Panc1 (cell line): ENCODE measurements around the gene PSMD3. TPM values are rescaled to one million over a fixed set of nuclear protein-coding genes. Genes with fewer than 3 reads are reported as not detected.

Experiments used
- ATAC-seq: fragments of 200-7000 bp; cut with Tn5 transposase; 2 replicates; pipeline ENCODE4 v1.9.1; 2020; ENCODE audit warnings: mild to moderate bottlenecking, moderate library complexity
- BruUV-seq: library from RNA; stranded (reverse); fragments of 400-500 nt; replicated peaks from 2 replicates; lab custom pipeline; 2021; lab: Mats Ljungman, UMichigan
- CTCF ChIA-PET: fragments of 300-600 bp; sonication (Branson Sonifier 250); formaldehyde crosslinking; loops from one replicate; lab custom pipeline; 2022; ENCODE audit warnings: antibody characterized with exemption; lab: Charles Lee
- POLR2A ChIA-PET: fragments of 300-600 bp; sonication (Branson Sonifier 250); formaldehyde crosslinking; loops from one replicate; lab custom pipeline; 2022; ENCODE audit warnings: antibody characterized with exemption; lab: Charles Lee
- DNase-seq: peaks from one replicate; pipeline ENCODE4 v3.0.0-alpha.2; 2010; ENCODE audit warnings: low read depth, low spot score
- H3K27ac ChIP-seq: 2 replicates; pipeline ENCODE4 v1.5.1; 2011; ENCODE audit warnings: mild to moderate bottlenecking, low read length, inconsistent platforms
- H3K27me3 ChIP-seq: fragments of 200-500 bp; sonication (Bioruptor generic); 2 replicates; pipeline ENCODE4 v1.6.0; 2014; ENCODE audit warnings: low read length, inconsistent platforms; ENCODE audit not compliant: control insufficient read depth, insufficient read depth
- H3K36me3 ChIP-seq: fragments of 200-500 bp; sonication (Bioruptor generic); 2 replicates; pipeline ENCODE4 v1.5.1; 2014; ENCODE audit warnings: inconsistent platforms, mild to moderate bottlenecking, low read length, moderate library complexity; ENCODE audit not compliant: control insufficient read depth, insufficient read depth
- H3K4me1 ChIP-seq: 2 replicates; pipeline ENCODE4 v1.5.1; 2011; ENCODE audit warnings: inconsistent platforms, mild to moderate bottlenecking, low read length, moderate library complexity; ENCODE audit not compliant: control insufficient read depth, insufficient read depth
- H3K4me3 ChIP-seq, 2 experiments: 2 replicates each; pipeline ENCODE4 v1.5.1; 2011 to 2012; ENCODE audit warnings: low read depth in 2 of 2, low read length in 2 of 2, mild to moderate bottlenecking in 2 of 2, inconsistent platforms in 1 of 2, moderate library complexity in 1 of 2
- H3K9me3 ChIP-seq: fragments of 200-500 bp; sonication (Bioruptor generic); 2 replicates; pipeline ENCODE4 v1.5.1; 2014; ENCODE audit warnings: low read depth, mild to moderate bottlenecking, inconsistent platforms, low read length, moderate library complexity; ENCODE audit not compliant: control insufficient read depth, insufficient read depth
- CTCF ChIP-seq: fragments of 450-650 bp; IDR thresholded peaks from 2 replicates; pipeline ENCODE4 v1.5.1; 2017; ENCODE audit warnings: mild to moderate bottlenecking
- POLR2AphosphoS5 ChIP-seq: IDR thresholded peaks from 2 replicates; pipeline ENCODE4 v1.6.1; 2012; ENCODE audit warnings: mild to moderate bottlenecking, low read depth, low read length, moderate library complexity
- REST ChIP-seq, 2 experiments: IDR thresholded peaks; 2 replicates each; pipeline ENCODE4 v1.6.1; 2011 to 2012; ENCODE audit warnings: low read depth in 2 of 2, control low read depth in 1 of 2, low read length in 1 of 2, mild to moderate bottlenecking in 1 of 2, moderate library complexity in 1 of 2; ENCODE audit not compliant: insufficient read depth in 1 of 2
- SIN3A ChIP-seq: IDR thresholded peaks from 2 replicates; pipeline ENCODE4 v1.6.1; 2012; ENCODE audit warnings: low read depth, mild to moderate bottlenecking, low read length, moderate library complexity, borderline replicate concordance; ENCODE audit not compliant: insufficient read depth
- TCF7L2 ChIP-seq: IDR thresholded peaks from 2 replicates; pipeline ENCODE4 v1.6.1; 2011; ENCODE audit warnings: mild to moderate bottlenecking, low read depth, low read length, inconsistent platforms
- in situ Hi-C: cut with HindIII; loops from 2 replicates; pipeline ENCODE4 v1.10.0; 2016; ENCODE audit warnings: low sequenced_read_pairs, low pct_unique_long_range_greater_than_20kb
- intact Hi-C: fragments of 100-400 bp; cut with micrococcal nuclease; formaldehyde crosslinking; loops from one replicate; pipeline ENCODE4 v1.10.0; 2022; ENCODE audit not compliant: unreplicated experiment
- total RNA-seq: library from RNA; stranded (reverse); gene quantifications from one replicate; pipeline ENCODE4 v1.2.1, GENCODE V29; 2021; ENCODE audit not compliant: unreplicated experiment

The PSMD3 gene
- total RNA-seq, 1 experiment from 2014 or later = 175 TPM

- ATAC-seq (no peak), DNase-seq (no peak)
- no peaks in the 10 kb centered on the region for H3K36me3 ChIP-seq
- TF ChIP-seq POLR2AphosphoS5 (no peak), REST (IDR thresholded peaks at IDR 0.05; ENCODE audit: insufficient read depth in 1 of 2, low read depth in 2 of 2, low read length in 1 of 2) (no peak), CTCF (no peak), SIN3A (no peak), TCF7L2 (no peak)
- no peaks in the 10 kb centered on the region for H3K9me3 ChIP-seq
- H3K27me3 ChIP-seq = peaks cover 10% of the 10 kb centered on the region
- CTCF ChIA-PET = no interaction called here
- no peak overlapping the region for H3K27ac ChIP-seq
- no peak overlapping the region for H3K4me3 ChIP-seq
- H3K4me1 ChIP-seq = no peaks in the 10 kb centered on the region
- POLR2A ChIA-PET = interaction anchor here (0.5 kb wide), 1 partner anchor 21 kb away, joined by 4 read pairs; no protein-coding TSS in a partner anchor
- no TSS peak for BruUV-seq
- intact Hi-C loops (loop anchor here (10.0 kb wide), 1 partner anchor 100 kb away; no protein-coding TSS in a partner anchor), in situ Hi-C loops (no loop called here)
Measured at GRCh38 chr17:39974433-39974832, 6.2 kb upstream of the PSMD3 start.

- TF ChIP-seq POLR2AphosphoS5 = no peak
- no peak for TF ChIP-seq REST (IDR thresholded peaks at IDR 0.05; ENCODE audit: insufficient read depth in 1 of 2, low read depth in 2 of 2, low read length in 1 of 2)
- no peak for TF ChIP-seq TCF7L2
- no peak for TF ChIP-seq SIN3A
- H3K4me1 ChIP-seq = no peaks in the 10 kb centered on the region
- H3K4me3 ChIP-seq = no peak overlapping the region
- ChIA-PET POLR2A (interaction anchor here (0.7 kb wide), 1 partner anchor 129 kb away, joined by 4 read pairs; no protein-coding TSS in a partner anchor), CTCF (interaction anchor here (0.7 kb wide), 1 partner anchor 149 kb away, joined by 4 read pairs; no protein-coding TSS in a partner anchor)
- ATAC-seq = no peak
- no peaks in the 10 kb centered on the region for H3K9me3 ChIP-seq
- in situ Hi-C loops = no loop called here
- no peak overlapping the region for H3K27ac ChIP-seq
- H3K36me3 ChIP-seq = no peaks in the 10 kb centered on the region
- peaks cover 12% of the 10 kb centered on the region for H3K27me3 ChIP-seq
- intact Hi-C loops = loop anchor here (10.0 kb wide), 1 partner anchor 101 kb away; no protein-coding TSS in a partner anchor
- DNase-seq = no peak
- BruUV-seq = no TSS peak
Measured at GRCh38 chr17:39975801-39976200, 4.8 kb upstream of the PSMD3 start.
